Neural cell (in vitro differentiated cells): ENCODE results near the gene OTOA.

Experiments
- CTCF ChIP-seq: fragments of 450-650 bp; IDR thresholded peaks from 2 replicates; pipeline ENCODE4 v1.5.1; 2014; ENCODE audit warnings: antibody characterized with exemption, mild to moderate bottlenecking, moderate library complexity; ENCODE audit not compliant: poor library complexity, severe bottlenecking
- EP300 ChIP-seq: fragments of 450-650 bp; conservative IDR thresholded peaks from 2 replicates; pipeline ENCODE4 v1.6.1; 2014; ENCODE audit warnings: antibody characterized with exemption, mild to moderate bottlenecking, moderate library complexity; ENCODE audit not compliant: poor library complexity, severe bottlenecking
- EZH2 ChIP-seq: fragments of 200-600, 300-800 bp; shearing (Covaris generic), sonication (generic); IDR thresholded peaks from 2 replicates; pipeline ENCODE4 v1.6.1; 2014; ENCODE audit warnings: antibody characterized with exemption, low read length, borderline replicate concordance, mild to moderate bottlenecking; ENCODE audit not compliant: insufficient read depth, poor library complexity, severe bottlenecking
- POLR2AphosphoS5 ChIP-seq: IDR thresholded peaks from 2 replicates; pipeline ENCODE4 v1.6.1; 2012
- REST ChIP-seq: IDR thresholded peaks from 2 replicates; pipeline ENCODE4 v1.6.1; 2012; ENCODE audit warnings: borderline replicate concordance

- no peak for TF ChIP-seq CTCF
- no peak for TF ChIP-seq EP300
- TF ChIP-seq POLR2AphosphoS5, result no peak
- TF ChIP-seq REST, result no peak
- no peak for TF ChIP-seq EZH2
Measured at GRCh38 chr16:21639493-21639892, 24.3 kb upstream of the OTOA start.
